H1 (cell line): Measurements from ENCODE around the gene TRIM62. TPM values are rescaled to one million over a fixed set of nuclear protein-coding genes. Genes with fewer than 3 reads are reported as not detected.

Experiments used
- CTCF ChIA-PET: fragments of 300-600 bp; sonication (Branson Sonifier 250); formaldehyde crosslinking; loops from one replicate; lab custom pipeline; 2021; ENCODE audit not compliant: partially characterized antibody; lab: Charles Lee
- POLR2A ChIA-PET: fragments of 300-600 bp; sonication (Branson Sonifier 250); formaldehyde crosslinking; loops from one replicate; lab custom pipeline; 2021; ENCODE audit warnings: inconsistent platforms; ENCODE audit not compliant: partially characterized antibody; lab: Charles Lee
- DNase-seq, 2 experiments: peaks; one replicate each; pipeline versions ENCODE4 v3.0.0 to v3.0.0-alpha.2; 2010 to 2022; ENCODE audit warnings: low spot score in 2 of 2, low read depth in 1 of 2, mixed read lengths in 1 of 2
- FAIRE-seq: peaks from 2 replicates; lab custom pipeline; 2011; peaks lifted over from hg19 to GRCh38; lab: Jason Lieb, UNC
- H2AFZ ChIP-seq: 2 replicates; pipeline ENCODE4 v1.8.1; 2012; ENCODE audit warnings: low read length, inconsistent platforms
- H2AK5ac ChIP-seq: 2 replicates; pipeline ENCODE4 v1.6.1; 2013; ENCODE audit warnings: low read depth, low read length
- H2BK120ac ChIP-seq: replicated peaks from 2 replicates; pipeline ENCODE3; 2013; ENCODE audit warnings: low read depth, low read length, inconsistent platforms
- H2BK12ac ChIP-seq: 2 replicates; pipeline ENCODE4 v1.6.1; 2013; ENCODE audit warnings: low read depth, low read length
- H2BK15ac ChIP-seq: 2 replicates; pipeline ENCODE4 v1.6.1; 2013; ENCODE audit warnings: low read length
- H2BK20ac ChIP-seq: 2 replicates; pipeline ENCODE4 v1.6.1; 2013; ENCODE audit warnings: low read length
- H2BK5ac ChIP-seq: 2 replicates; pipeline ENCODE4 v1.6.1; 2013; ENCODE audit warnings: low read depth, low read length
- H3K14ac ChIP-seq: 2 replicates; pipeline ENCODE4 v1.6.1; 2013; ENCODE audit warnings: inconsistent platforms; ENCODE audit not compliant: insufficient read length
- H3K18ac ChIP-seq: 2 replicates; pipeline ENCODE4 v1.6.1; 2013; ENCODE audit warnings: low read length; ENCODE audit errors: extremely low read depth
- H3K23ac ChIP-seq: 2 replicates; pipeline ENCODE4 v1.6.1; 2013; ENCODE audit warnings: inconsistent platforms; ENCODE audit not compliant: insufficient read length
- H3K23me2 ChIP-seq: 2 replicates; pipeline ENCODE4 v1.6.1; 2013; ENCODE audit warnings: low read depth, low read length
- H3K27ac ChIP-seq: 2 replicates; pipeline ENCODE4 v1.6.1; 2011; ENCODE audit warnings: low read depth, low read length, inconsistent platforms
- H3K27me3 ChIP-seq, 4 experiments: replicated peaks in 1 of 4; 1 replicate in 1 of 4; 2 replicates in 3 of 4; pipeline versions ENCODE4 v1.6.1 to v1.8.1; 2011 to 2013; ENCODE audit warnings: low read length in 3 of 4, mild to moderate bottlenecking in 3 of 4, inconsistent platforms in 2 of 4, mixed read lengths in 2 of 4, moderate library complexity in 1 of 4; ENCODE audit not compliant: control insufficient read depth in 3 of 4, insufficient read depth in 3 of 4; ENCODE audit errors: extremely low read depth in 1 of 4
- H3K36me3 ChIP-seq, 4 experiments: 2 replicates each; pipeline versions ENCODE4 v1.6.1 to v1.8.1; 2011 to 2013; ENCODE audit warnings: mild to moderate bottlenecking in 4 of 4, low read length in 3 of 4, moderate library complexity in 2 of 4, control low read depth in 1 of 4, inconsistent platforms in 1 of 4; ENCODE audit not compliant: insufficient read depth in 4 of 4, control insufficient read depth in 2 of 4
- H3K4ac ChIP-seq: replicated peaks from 2 replicates; pipeline ENCODE3; 2013; ENCODE audit warnings: low read length, low read depth, mixed read lengths, inconsistent platforms; ENCODE audit not compliant: insufficient read length
- H3K4me1 ChIP-seq, 4 experiments: replicated peaks in 1 of 4; 1 replicate in 1 of 4; 2 replicates in 3 of 4; pipeline versions ENCODE4 v1.6.1 to v1.8.1; 2011 to 2013; ENCODE audit warnings: low read length in 3 of 4, inconsistent platforms in 2 of 4, mixed read lengths in 1 of 4; ENCODE audit not compliant: insufficient read depth in 4 of 4, control insufficient read depth in 3 of 4
- H3K4me2 ChIP-seq, 2 experiments: 2 replicates each; pipeline versions ENCODE4 v1.6.1 to v1.8.1; 2011 to 2013; ENCODE audit warnings: low read depth in 2 of 2, low read length in 2 of 2, control low read depth in 1 of 2, inconsistent platforms in 1 of 2, mild to moderate bottlenecking in 1 of 2; ENCODE audit not compliant: insufficient read depth in 1 of 2
- H3K4me3 ChIP-seq, 4 experiments: fragments of 200-600, 300-600 bp in 1 of 4; sonication (generic), shearing (Covaris generic), sonication (Bioruptor Twin) in 1 of 4; 2 replicates each; pipeline versions ENCODE4 v1.5.1 to v1.8.1; 2011 to 2016; ENCODE audit warnings: low read length in 4 of 4, low read depth in 3 of 4, control low read depth in 2 of 4, inconsistent platforms in 2 of 4, mild to moderate bottlenecking in 2 of 4, mixed read lengths in 1 of 4, moderate library complexity in 1 of 4; ENCODE audit not compliant: insufficient read depth in 2 of 4; ENCODE audit errors: extremely low read depth in 1 of 4
- H3K56ac ChIP-seq: replicated peaks from 2 replicates; pipeline ENCODE3; 2013; ENCODE audit warnings: low read depth, mild to moderate bottlenecking, mixed read lengths, low read length, inconsistent platforms; ENCODE audit not compliant: insufficient read length
- H3K79me1 ChIP-seq: 2 replicates; pipeline ENCODE4 v1.6.1; 2013; ENCODE audit warnings: low read depth, low read length, control low read depth
- H3K79me2 ChIP-seq, 2 experiments: 2 replicates each; pipeline versions ENCODE4 v1.6.1 to v1.8.1; 2012 to 2013; ENCODE audit warnings: low read length in 2 of 2, mild to moderate bottlenecking in 2 of 2, inconsistent platforms in 1 of 2; ENCODE audit not compliant: insufficient read depth in 2 of 2, control insufficient read depth in 1 of 2
- H3K9ac ChIP-seq, 4 experiments: replicated peaks in 1 of 4; 1 replicate in 1 of 4; 2 replicates in 3 of 4; pipeline versions ENCODE4 v1.6.1 to v1.8.1; 2011 to 2013; ENCODE audit warnings: low read depth in 3 of 4, low read length in 3 of 4, control low read depth in 2 of 4, mild to moderate bottlenecking in 2 of 4, moderate library complexity in 2 of 4, inconsistent platforms in 1 of 4; ENCODE audit errors: extremely low read depth in 1 of 4
- H3K9me3 ChIP-seq, 2 experiments: 2 replicates each; pipeline versions ENCODE4 v1.6.1 to v1.8.1; 2012 to 2013; ENCODE audit warnings: mild to moderate bottlenecking in 2 of 2, moderate library complexity in 2 of 2, control low read depth in 1 of 2, inconsistent platforms in 1 of 2, low read depth in 1 of 2, low read length in 1 of 2, mixed read lengths in 1 of 2; ENCODE audit not compliant: insufficient read depth in 2 of 2
- H4K20me1 ChIP-seq, 2 experiments: replicated peaks in 1 of 2; 2 replicates each; pipeline versions ENCODE3 to v1.8.1; 2011 to 2013; ENCODE audit warnings: inconsistent platforms in 2 of 2, low read length in 2 of 2, mild to moderate bottlenecking in 1 of 2; ENCODE audit not compliant: insufficient read depth in 2 of 2, control insufficient read depth in 1 of 2
- H4K5ac ChIP-seq: 2 replicates; pipeline ENCODE4 v1.6.1; 2013; ENCODE audit warnings: low read length, low read depth, mixed read lengths, inconsistent platforms; ENCODE audit not compliant: insufficient read length
- H4K8ac ChIP-seq: 2 replicates; pipeline ENCODE4 v1.8.0; 2013; ENCODE audit warnings: mild to moderate bottlenecking, moderate library complexity, low read length, inconsistent platforms; ENCODE audit not compliant: insufficient read depth; ENCODE audit errors: extremely low read depth
- H4K91ac ChIP-seq: replicated peaks from 2 replicates; pipeline ENCODE3; 2013; ENCODE audit warnings: low read length, mixed read lengths, inconsistent platforms; ENCODE audit not compliant: insufficient read length
- ASH2L ChIP-seq: fragments of 200-600, 300-600 bp; sonication (generic); IDR thresholded peaks from one replicate; pipeline ENCODE4 v1.7.1; 2017; ENCODE audit warnings: low read length
- CBX5 ChIP-seq: fragments of 300-800, 300-1000 bp; sonication (generic); IDR thresholded peaks from 2 replicates; pipeline ENCODE4 v1.7.1; 2016; ENCODE audit warnings: antibody characterized with exemption, low read length, low read depth
- CBX8 ChIP-seq: fragments of 300-800, 300-1000 bp; sonication (generic); IDR thresholded peaks from 2 replicates; pipeline ENCODE4 v1.7.1; 2016; ENCODE audit warnings: low read depth, low read length, borderline replicate concordance
- CHD1 ChIP-seq: IDR thresholded peaks from 2 replicates; pipeline ENCODE4 v1.6.1; 2012; ENCODE audit warnings: low read depth, low read length, improper control_type of control experiment
- CHD2 ChIP-seq: IDR thresholded peaks from 2 replicates; pipeline ENCODE4 v1.6.1; 2012; ENCODE audit warnings: low read length, improper control_type of control experiment
- EP300 ChIP-seq, 2 experiments: IDR thresholded peaks; 1 replicate in 1 of 2; 2 replicates in 1 of 2; pipeline ENCODE4 v1.6.1; 2011 to 2012; ENCODE audit warnings: low read depth in 2 of 2, low read length in 2 of 2, mild to moderate bottlenecking in 2 of 2, borderline replicate concordance in 1 of 2, inconsistent platforms in 1 of 2, moderate library complexity in 1 of 2
- FOSL1 ChIP-seq: IDR thresholded peaks from 2 replicates; pipeline ENCODE4 v1.6.1; 2011; ENCODE audit warnings: mild to moderate bottlenecking, low read depth, low read length, moderate library complexity; ENCODE audit not compliant: insufficient read depth
- HDAC2 ChIP-seq, 2 experiments: fragments of 300-600 bp in 1 of 2; sonication (generic) in 1 of 2; IDR thresholded peaks; 2 replicates each; pipeline ENCODE4 v1.6.1; 2011 to 2012; ENCODE audit warnings: low read depth in 2 of 2, low read length in 2 of 2, mild to moderate bottlenecking in 2 of 2, moderate library complexity in 2 of 2, borderline replicate concordance in 1 of 2, inconsistent platforms in 1 of 2
- HDAC6 ChIP-seq: IDR thresholded peaks from one replicate; pipeline ENCODE4 v1.7.1; 2012; ENCODE audit warnings: low read depth, mild to moderate bottlenecking, inconsistent platforms, low read length, moderate library complexity
- JUN ChIP-seq: IDR thresholded peaks from 2 replicates; pipeline ENCODE4 v1.6.1; 2011; ENCODE audit warnings: low read depth, mild to moderate bottlenecking, improper control_type of control experiment, low read length
- RNF2 ChIP-seq: fragments of 200-900, 300-1000 bp; sonication (generic); IDR thresholded peaks from 2 replicates; pipeline ENCODE4 v1.7.1; 2016; ENCODE audit warnings: borderline replicate concordance, low read depth, mild to moderate bottlenecking, antibody characterized with exemption, low read length; ENCODE audit not compliant: poor library complexity, severe bottlenecking; ENCODE audit errors: missing control alignments
- TEAD4 ChIP-seq: IDR thresholded peaks from 2 replicates; pipeline ENCODE4 v1.6.1; 2012; ENCODE audit warnings: low read depth, low read length, inconsistent platforms, mixed read lengths
- ZNF274 ChIP-seq: IDR thresholded peaks from 2 replicates; pipeline ENCODE4 v1.7.0; 2012; ENCODE audit warnings: low read length, borderline replicate concordance; ENCODE audit errors: extremely low read depth
- WGBS, 2 experiments: shearing (Covaris generic) in 1 of 2; methylation state at CpG; one replicate each; pipeline versions ENCODE4 v1.1.6 to v1.1.7; 2013 to 2015; ENCODE audit warnings: low lambda C conversion rate in 2 of 2, mixed read lengths in 2 of 2, inconsistent platforms in 1 of 2, low coverage in 1 of 2, missing lambda C conversion rate in 1 of 2; ENCODE audit not compliant: insufficient replicate concordance in 2 of 2, insufficient coverage in 1 of 2, insufficient read length in 1 of 2; ENCODE audit errors: extremely low coverage in 1 of 2, missing lambda C conversion rate in 1 of 2; 5-methylcytosine and 5-hydroxymethylcytosine counted together
- polyA plus RNA-seq, 7 experiments: library from polyadenylated mRNA; depleted of rRNA in 3 of 7; stranded (reverse) in 5 of 7; unstranded in 2 of 7; fragments of >200 nt in 5 of 7; fragments of 200-250 nt in 2 of 7; gene quantifications; 1 replicate in 5 of 7; 2 replicates in 1 of 7; 4 replicates in 1 of 7; pipeline versions ENCODE4 v1.2.1 to v1.2.3, GENCODE V29; 2011 to 2013; ENCODE audit warnings: missing spikeins in 2 of 7, mixed read lengths in 2 of 7
- total RNA-seq: library from RNA; stranded (reverse); fragmentation: NEBNext Ultra II Directional; extraction: Animal tissue kit (Norgen Biotek cat#: 25700); gene quantifications from 2 replicates; pipeline ENCODE4 v1.2.1, GENCODE V29; 2021

Gene TRIM62
- total and polyA plus RNA-seq, 2 of the 8 experiments (the other 6 are each of a cell fraction or from before 2014, with no cell fraction given): 6.3 to 10.8 TPM

DNA sequence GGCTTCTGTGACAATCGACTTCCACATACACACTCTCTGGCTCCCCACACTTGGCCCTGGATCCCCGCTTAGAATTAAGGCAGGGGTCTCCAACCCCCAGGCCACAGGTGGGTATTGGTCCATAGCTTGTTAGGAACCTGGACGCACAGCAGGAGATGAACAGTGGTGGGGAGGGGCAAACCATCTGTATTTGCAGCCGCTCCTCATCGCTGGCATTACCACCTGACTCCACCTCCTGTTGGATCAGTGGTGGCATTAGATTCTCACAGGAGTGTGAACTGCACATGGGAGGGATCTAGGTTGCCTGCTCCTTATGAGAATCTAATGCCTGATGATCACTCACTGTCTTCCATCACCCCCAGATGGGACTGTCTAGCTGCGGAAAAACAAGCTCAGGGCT is 16.0 kb downstream of the TRIM62 start:
- Histone ChIP-seq H3K79me2 (no peaks in the 10 kb centered on the region), H3K79me1 (no peaks in the 10 kb centered on the region; the same call in 1 of the 2 replicates), H2AFZ (no peak overlapping the region), H3K4ac (no peak overlapping the region), H3K4me3 (no peak overlapping the region), H3K4me1 (peaks cover 0 to 30% (median 21%) of the 10 kb centered on the region in 4 experiments; a peak in 6 of 7 replicates), H3K27ac (no peak overlapping the region), H3K18ac (no peak overlapping the region), H2BK12ac (no peak overlapping the region; the same call in 1 of the 2 replicates), H2BK120ac (no peak overlapping the region), H3K9me3 (no peaks in the 10 kb centered on the region), H3K4me2 (no peak overlapping the region), H3K23me2 (no peaks in the 10 kb centered on the region; the same call in 1 of the 2 replicates), H2BK20ac (no peak overlapping the region), H2AK5ac (no peak overlapping the region), H4K8ac (no peak overlapping the region), H3K36me3 (no peaks in the 10 kb centered on the region), H3K14ac (no peak overlapping the region), H2BK15ac (0 out of 2 replicates have a peak overlapping the region, but pooled peaks have one; percentile 49), H3K23ac (no peak overlapping the region), H3K56ac (no peak overlapping the region), H3K27me3 (no peaks in the 10 kb centered on the region), H4K91ac (no peak overlapping the region), H4K5ac (no peak overlapping the region), H2BK5ac (no peak overlapping the region), H3K9ac (no peak overlapping the region), H4K20me1 (peaks cover 0 to 4% of the 10 kb centered on the region in 2 experiments)
- POLR2A ChIA-PET: interaction anchor here (1.9 to 2.4 kb wide), 3 partner anchors 12 to 16 kb away, joined by 5 to 10 read pairs (median 9); partner anchors contain the start of gene TRIM62
- no peak for FAIRE-seq
- DNase-seq: no peak
- whole genome bisulfite sequencing, 2 experiments: 85% methylated on average over 6 of the region's 6 CpGs; no CpG with 5 or more reads in 1 of the 2 experiments
- CTCF ChIA-PET: interaction anchor here (0.6 to 3.9 kb wide), 9 partner anchors 18 to 45 kb away, joined by 3 to 11 read pairs (median 3); no protein-coding TSS in a partner anchor
- no peak for TF ChIP-seq FOSL1
- TF ChIP-seq CHD1: no peak
- no peak for TF ChIP-seq JUN
- no peak for TF ChIP-seq ZNF274
- TF ChIP-seq ASH2L: no peak
- TF ChIP-seq CBX5: no peak
- TF ChIP-seq EP300 (IDR thresholded peaks at IDR 0.05; ENCODE audit: borderline replicate concordance in 1 of 2, low read depth in 2 of 2, low read length in 2 of 2): no peak
- TF ChIP-seq CHD2: no peak
- no peak for TF ChIP-seq HDAC6
- TF ChIP-seq RNF2: no peak
- TF ChIP-seq TEAD4: no peak
- no peak for TF ChIP-seq CBX8
- no peak for TF ChIP-seq HDAC2 (IDR thresholded peaks at IDR 0.05; ENCODE audit: borderline replicate concordance in 1 of 2, low read depth in 2 of 2, low read length in 2 of 2)
